HG03060 (cell line): ENCODE measurements around the gene SULT2B1.
"Not testable (repeated sequence)": the region's sequence is repeated elsewhere in the genome, so short reads cannot be mapped to it uniquely, and the experiment has no call there.

Experiments
- ATAC-seq: cut with Tn5 transposase; IDR thresholded peaks from one replicate; pipeline ENCODE4 v1.9.1; 2021; ENCODE audit warnings: low read depth, moderate number of reproducible peaks; ENCODE audit not compliant: unreplicated experiment

Gene SULT2B1

DNA sequence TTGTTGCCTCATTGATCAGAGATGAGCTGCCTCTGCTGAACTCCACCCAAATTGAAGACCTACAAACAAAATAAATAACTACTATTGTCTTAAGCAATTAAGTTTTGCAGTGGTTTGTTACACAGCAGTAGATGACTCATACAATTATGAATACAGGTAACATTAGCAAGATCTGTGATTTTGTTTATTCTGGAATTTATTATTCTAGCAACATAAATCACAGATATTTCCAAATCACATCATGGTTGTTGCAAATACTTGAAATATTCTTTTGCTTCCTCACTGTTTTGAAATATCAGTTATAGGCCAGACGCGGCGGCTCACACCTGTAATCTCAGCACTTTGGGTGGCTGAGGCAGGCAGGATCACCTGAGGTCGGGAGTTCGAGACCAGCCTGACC, 27.2 kb upstream of the SULT2B1 start:
- ATAC-seq: no peak

DNA sequence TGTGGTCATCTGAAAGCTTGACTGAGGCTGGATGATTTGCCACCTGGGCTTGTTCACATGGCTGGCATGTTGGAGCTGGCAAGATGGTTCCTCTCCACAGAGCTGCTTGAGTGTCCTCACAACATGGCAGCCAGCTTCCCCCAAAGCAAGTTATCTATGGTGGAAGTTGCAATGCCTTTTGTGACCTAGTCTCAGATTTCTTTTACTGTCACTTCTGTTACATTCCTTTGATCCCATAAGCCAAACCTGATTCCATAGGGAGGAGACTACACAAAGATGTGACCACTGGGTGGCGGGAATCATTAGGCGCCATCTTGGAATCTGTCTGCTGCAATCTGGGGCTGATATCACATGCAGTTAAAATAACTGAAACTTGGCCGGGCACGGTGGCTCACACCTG, 22.8 kb upstream of the SULT2B1 start:
- ATAC-seq: no peak

DNA sequence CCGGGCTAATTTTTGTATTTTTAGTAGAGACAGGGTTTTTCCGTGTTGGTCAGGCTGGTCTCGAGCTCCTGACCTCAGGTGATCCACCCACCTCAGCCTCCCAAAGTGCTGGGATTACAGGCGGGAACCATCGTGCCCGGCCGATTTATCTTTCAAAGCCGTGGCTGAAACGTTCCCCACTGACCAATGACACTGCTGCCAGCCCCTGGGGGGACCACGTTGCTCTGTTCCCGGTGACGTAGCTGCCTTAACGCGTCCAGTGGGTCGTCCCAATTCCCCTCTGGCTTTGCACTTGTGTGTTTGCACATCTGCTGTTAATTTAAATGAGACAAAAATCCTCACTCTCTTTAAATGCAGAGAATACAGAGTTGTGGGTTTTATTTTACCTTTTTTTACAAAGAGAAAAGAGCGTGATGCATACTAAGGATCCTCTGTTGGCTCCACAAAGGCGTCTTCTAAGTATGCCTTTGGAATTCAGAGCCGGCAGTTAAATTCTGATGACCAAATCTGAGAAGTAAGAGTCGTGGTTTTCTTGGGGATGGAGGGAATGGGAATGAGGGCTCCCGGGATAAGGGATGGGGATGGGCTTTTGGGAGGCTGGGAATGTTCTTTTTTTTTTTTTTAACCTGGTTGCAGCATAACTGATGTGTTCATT, 21.8 kb upstream of the SULT2B1 start:
- ATAC-seq: no peak

DNA sequence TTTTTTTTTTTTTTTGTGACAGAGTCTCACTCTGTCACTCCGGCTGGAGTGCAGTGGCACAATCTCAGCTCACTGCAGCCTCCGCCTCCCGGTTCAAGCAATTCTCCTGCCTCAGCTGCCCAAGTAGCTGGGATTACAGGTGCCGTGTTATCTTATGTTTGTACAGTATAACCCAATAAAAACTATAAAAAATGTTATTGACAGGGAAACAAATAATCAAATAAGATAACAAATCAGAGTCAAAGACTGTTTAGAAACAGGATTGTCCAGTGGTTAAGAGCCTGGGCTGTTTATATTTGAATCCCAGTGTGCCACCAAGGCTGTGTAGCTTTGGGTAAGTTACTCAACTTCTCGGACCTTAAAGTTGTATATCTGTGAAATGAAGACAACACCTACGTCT, 21.2 kb upstream of the SULT2B1 start:
- ATAC-seq: no peak

DNA sequence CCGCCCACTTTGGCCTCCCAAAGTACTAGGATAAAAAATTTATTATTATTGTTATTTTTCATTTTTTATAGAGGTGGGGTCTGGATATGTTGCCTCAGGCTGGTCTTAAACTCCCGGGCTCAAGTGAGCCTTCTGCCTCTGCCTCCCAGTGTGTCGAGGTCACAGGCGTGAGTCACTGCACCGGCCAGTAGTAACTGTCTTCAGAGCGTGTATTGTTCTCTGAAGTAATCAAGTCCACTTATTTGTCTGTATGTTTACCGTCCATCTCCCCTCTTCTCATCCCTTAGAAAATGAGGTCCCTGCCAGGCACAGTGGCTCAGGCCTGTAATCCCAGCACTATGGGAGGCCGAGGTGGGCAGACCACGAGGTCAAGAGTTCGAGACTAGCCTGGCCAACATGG, 18.2 kb upstream of the SULT2B1 start:
- ATAC-seq: no peak

DNA sequence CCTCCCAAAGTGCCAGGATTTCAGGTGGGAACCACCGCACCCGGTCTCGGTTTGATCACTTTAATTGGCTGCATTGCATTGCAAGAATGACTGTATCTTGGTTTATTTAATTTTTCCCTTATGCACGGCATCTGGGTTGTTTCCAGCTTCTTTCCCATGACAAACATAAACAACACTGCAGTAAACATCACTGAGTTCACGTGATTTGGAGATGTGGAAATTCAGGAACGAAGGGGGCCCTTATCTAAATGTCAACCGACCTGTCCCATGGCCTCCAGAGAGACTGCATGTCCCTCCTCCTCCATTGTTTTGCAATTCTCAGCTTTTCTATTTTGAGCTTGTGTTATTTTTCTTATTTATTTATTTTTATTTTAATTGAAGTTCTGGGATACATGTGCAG, 14.4 kb upstream of the SULT2B1 start:
- ATAC-seq: no peak

DNA sequence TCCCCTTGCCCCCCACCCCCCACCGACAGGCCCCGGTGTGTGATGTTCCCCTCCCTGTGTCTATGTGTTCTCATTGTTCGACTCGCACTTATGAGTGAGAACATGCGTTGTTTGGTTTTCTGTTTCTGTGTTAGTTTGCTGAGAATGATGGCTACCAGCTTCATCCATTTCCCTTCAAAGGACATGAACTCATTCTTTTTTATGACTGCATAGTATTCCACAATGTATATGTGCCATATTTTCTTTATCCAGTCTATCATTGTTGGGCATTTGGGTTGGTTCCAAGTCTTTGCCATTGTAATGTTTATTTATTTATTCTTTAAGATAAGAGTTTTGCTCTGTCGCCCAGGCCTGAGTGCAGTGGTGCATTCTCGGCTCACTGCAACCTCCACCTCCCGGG, 13.9 kb upstream of the SULT2B1 start:
- ATAC-seq: not testable (repeated sequence)

DNA sequence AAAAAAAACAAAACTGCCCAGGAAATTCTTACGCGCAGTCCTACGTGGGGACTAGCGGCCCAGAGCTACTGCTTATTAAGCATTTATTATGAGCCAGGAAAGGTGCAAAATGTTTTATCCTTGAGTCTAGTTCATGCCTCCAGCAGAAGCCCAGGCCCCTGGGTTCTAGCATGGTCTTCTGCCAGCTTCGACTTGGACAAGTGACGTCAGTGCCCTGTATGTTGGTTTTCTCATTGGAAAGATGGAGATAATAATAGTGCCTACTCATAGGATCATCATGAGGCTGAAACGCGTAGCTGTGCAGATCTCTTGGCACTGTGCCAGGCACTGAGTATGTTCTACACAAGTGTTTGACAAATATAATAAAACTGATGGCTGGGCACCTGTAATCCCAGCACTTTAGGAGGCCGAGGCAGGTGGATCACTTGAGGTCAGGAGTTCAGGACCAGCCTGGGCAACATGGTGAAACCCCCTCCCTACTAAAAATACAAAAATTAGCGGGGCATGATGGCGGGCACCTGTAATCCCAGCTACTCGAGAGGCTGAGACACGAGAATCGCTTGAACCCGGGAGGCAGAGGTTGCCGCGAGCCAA, 12.4 kb upstream of the SULT2B1 start:
- ATAC-seq: no peak

DNA sequence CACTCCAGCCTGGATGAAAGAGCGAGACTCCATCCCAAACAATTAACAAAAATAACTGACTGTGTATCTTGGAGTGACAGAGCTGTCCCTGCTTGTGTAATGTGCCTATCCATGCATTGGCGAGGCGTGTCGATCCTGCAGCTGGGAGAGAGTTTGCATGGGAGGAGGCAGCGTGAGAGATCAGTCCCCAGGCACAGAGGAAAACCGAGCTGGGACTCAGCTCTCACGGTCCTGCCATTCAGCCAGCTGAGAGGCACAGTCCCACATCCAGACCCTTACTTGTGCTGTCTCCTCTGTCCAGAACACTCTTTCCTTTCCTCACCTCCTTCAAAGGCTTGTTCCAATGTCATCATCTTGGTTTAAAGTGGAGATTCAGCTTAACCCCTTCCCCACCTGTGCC, 11.9 kb upstream of the SULT2B1 start:
- ATAC-seq: no peak

DNA sequence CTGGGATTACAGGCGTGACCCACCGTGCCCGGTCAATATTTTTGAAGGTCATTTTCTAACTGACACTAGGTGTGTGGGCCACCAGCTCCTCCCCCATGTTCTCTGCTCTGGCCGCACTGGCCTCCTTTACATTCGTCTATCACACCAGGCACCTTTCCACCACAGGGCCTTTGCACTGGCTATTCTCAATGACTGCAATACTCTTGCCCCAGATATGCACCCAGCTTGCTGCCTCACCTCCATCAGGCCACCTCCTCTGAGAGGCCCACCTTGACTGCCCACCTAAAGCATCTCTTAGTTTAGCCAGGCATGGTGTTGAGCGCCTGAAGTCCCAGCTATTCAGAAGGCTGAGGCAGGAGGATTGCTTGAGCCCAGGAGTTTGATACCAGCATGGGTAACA, 10.2 kb upstream of the SULT2B1 start:
- ATAC-seq: no peak

DNA sequence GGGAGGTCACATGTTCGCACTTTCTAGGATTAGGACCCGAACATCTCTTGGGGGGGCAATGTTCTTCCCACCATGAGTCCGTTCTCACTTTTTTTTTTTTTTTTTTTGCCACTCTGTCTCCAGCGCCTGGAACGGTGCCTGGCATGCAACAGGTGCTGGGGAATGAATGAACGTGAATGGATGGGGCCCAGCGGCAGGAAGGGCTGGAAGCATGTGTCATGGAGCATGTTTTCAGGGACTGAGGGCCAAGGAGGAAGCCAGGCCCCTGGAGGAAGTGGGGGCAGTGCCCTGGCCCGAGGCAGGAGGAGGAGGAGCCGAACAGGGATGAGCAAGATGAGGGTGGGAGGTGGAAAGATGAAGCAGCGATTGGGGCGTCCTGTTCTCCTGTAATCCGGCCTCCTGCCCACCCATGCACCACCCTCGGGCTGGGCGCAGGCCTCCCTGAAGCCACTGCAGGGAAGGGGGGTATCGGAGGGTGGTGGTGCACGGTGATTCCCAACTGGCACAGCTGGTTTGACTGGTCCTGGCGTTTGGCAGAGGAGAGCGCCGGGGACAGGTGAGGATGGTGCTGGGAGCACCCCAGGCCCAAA, 8.8 kb upstream of the SULT2B1 start:
- ATAC-seq: no peak

DNA sequence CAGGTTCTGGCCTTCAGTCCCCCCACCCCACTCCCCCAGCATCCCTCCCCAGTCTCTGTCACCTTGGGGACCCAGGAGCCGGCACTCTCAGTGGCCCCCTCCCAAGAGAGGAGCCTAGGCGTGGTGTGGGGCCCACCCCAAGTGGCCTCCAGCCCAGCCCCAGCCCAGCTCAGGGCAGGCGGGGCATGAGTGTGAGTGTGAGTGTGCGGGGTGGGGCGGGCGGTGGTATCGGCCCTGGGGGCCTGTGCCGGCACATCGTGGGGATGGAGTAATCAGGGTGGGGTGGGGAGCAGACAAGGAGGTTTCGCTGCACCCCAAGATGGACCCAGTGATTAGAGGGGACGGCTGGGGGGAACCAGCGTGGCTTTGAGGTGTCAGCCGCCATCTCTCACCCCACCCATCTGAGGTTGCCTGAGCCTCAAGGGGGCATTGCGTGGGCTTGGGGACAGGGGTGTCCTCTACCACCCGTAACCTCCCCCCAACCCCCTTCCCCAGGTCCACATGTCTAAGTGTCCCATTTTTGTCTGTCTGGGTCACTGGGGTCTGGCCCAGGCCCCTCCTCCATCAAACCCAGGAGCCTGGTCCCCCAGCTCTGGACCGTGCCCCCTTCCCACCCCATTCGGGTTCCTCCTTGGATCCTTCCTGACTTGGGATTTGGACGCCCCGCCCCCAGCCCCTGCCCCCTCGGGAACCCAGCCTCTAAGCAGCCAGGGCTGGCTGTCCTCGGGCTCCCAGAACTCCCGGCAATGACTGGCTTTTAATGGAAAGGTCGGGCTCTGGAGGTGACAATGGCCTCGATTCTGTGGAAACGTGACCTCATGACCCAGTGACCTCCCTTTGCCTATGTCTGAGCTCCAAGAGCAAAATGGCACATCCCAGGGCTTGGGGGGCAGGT, 6.9 kb upstream of the SULT2B1 start:
- no peak for ATAC-seq

DNA sequence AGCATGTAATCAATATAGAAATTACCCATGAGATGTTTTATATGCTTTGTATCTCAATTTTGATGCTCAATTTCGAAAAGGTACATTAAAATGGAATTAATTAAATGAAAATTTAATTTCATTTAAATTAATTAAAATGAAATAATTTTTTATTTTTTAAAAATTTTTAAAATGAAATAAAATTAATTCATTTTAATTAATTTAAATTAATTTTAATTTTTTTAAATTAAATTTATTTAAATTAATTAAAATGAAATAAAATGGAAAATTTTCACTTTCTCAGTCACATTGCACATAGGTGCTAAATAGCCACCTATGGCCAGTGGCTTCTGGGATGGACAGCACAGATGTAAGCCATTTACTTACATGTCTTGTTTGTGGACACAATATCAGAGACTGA, 4.2 kb upstream of the SULT2B1 start:
- ATAC-seq: no peak

DNA sequence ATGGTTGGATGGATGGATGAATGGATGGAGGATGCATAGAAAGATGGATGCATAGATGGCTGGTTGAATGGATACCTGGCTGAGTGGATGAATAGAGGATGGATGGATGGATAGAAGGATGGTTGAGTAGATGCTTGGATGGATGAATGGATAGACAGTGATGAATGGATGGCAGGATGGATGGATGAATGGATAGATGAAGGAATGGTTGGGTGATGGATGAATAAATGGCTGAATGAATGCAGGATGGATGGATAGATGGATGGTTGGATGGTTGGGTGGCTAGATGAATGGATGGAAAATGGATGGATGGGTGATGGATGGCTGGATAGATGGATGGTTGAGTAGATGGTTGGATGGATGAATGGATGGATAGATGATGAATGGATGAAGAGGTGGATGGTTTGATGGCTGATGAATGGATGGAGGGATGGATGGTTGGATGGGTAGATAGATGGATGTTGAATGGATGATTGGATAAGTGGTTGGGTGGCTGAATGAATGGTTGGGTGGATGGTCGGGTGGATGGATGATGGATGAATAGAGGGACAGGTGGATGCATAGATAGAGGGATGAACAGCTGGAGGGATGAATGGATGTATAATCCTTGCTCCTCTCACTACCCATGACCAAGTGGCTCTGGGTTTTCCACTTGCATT, 3.6 kb upstream of the SULT2B1 start:
- ATAC-seq: no peak

DNA sequence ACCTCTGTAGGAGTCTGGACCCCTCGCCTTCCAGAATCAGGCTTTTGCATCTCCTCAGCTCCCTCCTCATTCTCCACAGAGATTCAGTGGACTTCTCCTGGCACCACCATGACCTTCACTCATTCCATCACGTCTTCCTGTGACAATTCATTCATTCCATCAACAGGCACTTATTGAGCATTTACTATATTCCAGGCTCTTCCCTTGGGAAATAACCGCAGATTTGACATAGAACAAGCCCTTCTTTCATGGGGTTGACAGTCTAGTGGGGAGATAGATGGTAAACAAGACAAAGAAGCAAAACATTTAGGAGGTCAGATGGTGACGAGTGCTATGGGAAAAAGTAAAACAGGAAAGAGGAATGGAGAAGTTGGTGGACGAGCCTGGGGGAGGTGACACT, 2.6 kb upstream of the SULT2B1 start:
- ATAC-seq: no peak

DNA sequence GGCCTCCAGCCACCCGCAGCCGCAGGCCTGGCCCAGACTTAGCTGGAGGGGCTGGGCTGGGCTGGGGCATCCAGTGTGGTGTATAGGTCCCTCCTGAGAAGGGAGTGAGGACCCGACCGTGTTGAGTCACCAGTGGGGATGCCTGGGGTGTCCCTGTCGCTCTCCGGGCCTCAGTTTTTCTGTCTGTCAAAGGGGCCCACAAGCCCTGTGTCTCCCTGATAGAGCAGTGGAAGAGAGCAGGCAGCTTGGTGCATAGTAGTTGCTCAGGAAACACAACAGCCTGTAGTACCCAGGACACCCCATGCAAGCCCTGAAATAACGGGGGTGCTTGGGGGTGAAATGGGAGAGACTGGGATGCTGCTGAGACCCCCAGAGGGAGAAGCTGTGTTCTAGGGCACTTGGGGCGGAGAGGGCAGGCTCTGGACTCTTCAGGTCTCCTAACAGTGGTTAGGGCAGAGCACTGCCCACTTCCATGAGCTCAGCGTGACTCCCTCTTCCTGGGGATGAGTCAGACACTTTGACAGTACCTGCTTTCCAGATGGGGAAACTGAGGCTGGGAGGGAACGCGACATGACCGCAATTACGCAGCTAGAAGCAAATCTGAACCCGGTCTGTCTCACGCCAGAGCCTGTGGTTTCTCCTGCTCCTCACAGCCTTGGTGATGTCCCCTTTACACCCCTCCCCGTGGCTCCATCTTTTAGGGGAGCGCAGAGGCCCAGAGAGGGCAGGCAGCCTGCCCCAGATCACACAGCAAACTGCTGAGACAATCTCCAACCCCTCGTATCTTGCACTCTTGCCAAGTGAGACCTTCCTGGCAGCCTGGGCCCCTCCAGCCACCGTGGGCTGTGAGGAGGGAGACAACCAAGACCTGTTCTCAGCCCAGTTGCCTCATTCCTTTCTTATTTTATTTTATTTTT, 692 bp downstream of the SULT2B1 start:
- no peak for ATAC-seq

DNA sequence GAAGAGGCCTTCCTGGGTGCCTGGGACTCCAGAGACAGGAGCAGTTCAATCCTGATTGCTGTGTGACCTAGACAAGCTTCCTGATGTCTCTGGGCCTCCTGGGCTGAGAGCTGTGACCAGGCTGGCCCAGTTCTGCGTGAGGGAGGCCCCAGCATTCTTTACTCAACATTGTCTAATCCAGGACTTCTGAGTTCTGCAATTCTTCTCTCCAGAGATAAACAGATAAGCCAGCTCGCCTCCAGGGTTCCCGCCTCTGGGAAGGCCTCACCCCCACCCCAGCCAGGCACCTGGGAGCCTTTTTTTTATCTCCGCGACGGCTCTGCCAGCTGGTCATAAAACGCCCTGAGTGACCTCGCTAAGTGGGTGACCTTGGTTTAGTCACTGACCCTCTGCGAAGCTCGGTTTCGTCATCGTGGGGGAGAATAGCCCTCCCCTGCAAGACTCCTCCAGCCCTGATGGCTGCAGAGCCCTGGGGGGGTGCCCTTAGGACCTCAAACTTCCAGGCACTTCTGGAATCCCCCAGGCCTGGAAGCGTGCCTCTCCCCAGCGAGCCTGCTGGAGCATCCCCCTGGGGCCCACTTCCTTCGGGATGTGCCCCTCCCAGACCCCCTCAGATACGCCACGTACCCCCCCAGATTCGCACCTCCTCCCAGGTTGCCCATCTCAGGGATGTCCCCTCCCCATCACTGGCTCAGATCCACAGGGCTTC, 1.9 kb downstream of the SULT2B1 start:
- no peak for ATAC-seq

DNA sequence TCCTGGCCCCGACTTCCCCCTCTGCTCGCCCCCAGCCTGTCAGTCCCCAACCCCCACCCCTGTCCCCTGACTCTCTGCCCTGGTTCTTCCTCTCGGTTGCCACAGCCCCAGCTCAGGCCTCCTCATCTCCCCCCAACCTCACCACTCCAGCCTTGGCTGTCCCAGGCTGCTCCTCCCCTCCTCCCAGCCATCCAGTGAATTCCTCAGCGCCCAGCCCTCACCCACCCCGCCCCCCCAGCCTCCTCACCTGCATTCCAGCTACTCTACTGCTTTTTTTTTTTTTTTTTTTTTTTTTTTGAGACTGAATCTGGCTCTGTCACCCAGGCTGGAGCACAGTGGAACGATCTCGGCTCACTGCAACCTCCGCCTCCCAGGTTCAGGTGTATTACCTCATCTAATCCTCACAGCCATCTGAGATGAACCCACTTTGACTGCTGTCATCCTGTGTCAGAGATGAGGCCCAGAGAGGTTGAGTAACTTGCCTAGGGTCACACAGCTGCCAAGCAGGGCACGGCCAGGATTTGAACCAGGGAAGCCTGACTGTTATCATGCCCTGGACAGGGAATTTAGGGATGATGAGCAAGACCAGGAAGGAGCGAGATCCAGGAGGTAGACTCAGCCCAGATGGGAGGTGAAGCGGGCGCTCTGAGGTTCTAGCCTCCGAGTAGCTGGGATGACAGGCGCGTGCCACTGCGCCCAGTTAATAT, 2.6 kb downstream of the SULT2B1 start:
- no peak for ATAC-seq

DNA sequence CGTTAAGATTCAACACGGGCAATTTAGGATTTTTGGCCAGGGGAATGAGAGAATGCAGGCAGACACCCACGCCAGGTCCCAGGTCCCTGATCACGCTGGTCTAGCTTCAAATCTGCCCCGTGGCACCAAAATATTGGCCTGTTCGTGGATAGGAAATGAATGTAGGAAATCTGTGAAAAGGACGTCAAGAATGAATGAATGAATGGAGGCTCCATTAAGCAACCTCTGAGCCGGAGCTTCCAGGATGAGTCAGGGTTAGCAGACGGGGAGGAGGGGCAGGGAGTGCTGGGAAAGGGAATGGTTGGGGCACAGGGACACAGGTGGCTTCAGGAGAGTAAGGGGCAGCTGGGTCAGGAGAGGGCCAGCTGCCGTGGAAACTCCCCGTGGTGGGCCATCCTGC, 4.2 kb downstream of the SULT2B1 start:
- no peak for ATAC-seq
